ENCODE results near the gene TMEM9.

TMEM9 gene

DNA sequence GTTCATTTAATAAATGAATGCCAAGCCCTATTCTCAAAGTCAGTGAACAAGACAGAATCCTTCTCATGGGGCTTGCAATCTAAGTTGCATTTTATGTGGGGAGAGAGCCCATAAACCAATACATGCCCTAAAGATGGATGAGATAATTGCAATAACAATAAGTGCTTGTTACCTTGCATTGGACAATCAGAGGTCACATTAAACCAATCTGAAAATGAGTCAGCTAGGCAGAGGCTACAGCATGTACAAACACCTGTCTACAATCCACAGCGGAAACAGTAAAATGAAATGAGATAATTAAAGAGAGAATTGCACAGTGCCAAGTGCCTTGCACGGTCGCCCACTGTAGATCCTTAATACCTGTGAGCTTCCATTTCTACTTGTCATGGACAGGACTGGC, 28.9 kb upstream of the TMEM9 start:
- TF ChIP-seq CTCF (IDR thresholded peaks at IDR 0.05; ENCODE audit: borderline replicate concordance, insufficient read depth, low read depth, low read length) = no peak
- H3K4me3 ChIP-seq (ENCODE audit: low read depth, low read length) = no peak overlapping the region

DNA sequence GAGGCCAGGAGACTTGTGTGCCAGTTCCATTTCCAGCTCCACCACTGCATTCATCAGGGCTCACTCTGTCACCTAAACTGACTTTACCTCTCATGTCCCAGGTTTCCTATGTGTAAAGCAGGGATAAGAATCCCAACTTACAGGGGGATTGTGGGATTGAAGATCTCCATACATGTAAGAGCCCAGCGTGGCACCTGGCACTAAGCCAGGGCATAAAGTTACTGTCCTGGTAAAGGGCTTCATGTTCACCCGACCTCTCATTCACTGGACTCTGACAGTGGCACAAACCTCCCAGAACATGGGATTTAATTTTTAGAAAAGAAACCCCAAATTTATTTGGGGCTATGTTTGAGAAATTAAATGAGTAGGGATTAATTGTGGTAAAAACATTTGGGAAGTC, 27.5 kb upstream of the TMEM9 start:
- no peak for TF ChIP-seq CTCF (IDR thresholded peaks at IDR 0.05; ENCODE audit: borderline replicate concordance, insufficient read depth, low read depth, low read length)
- H3K4me3 ChIP-seq (ENCODE audit: low read depth, low read length) = no peak overlapping the region

DNA sequence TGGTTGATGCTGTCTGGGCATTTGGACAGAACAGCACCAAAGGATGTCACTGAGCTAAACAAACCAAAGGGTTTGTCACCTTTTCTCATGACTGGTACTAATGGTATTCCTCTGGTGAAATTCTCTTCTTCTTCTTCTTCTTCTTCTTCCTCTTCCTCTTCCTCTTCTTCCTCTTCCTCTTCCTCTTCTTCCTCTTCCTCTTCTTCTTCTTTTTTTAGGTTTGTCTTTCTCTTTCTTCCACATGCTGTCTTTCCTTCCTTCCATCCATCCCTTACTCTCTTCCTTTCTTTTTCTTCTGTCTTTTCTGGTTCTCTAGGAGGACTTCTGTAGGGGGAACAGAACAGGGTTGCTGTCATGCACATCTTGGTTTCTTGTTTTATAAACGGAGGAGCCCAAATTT, 27.0 kb upstream of the TMEM9 start:
- no peak for TF ChIP-seq CTCF (IDR thresholded peaks at IDR 0.05; ENCODE audit: borderline replicate concordance, insufficient read depth, low read depth, low read length)
- no peak overlapping the region for H3K4me3 ChIP-seq (ENCODE audit: low read depth, low read length)

DNA sequence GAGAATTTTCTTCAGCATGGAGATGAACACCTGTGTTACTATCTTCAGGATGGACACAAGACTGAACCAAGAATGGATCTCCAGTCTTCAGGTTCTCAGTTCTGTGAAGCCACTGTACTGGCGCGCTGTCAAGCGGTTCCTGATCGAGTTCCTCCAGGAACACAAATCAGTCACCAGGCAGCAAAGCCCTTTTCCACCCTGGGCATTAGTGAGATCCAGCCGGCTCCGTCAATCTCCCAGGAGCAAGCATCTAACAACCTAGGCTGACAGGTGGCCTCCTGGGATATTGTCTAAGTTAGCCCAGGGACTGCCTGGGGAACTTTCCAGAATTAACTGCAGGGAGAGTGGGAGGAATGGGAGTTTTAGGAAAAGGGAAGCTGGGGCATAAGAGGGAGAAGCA, 26.6 kb upstream of the TMEM9 start:
- no peak for TF ChIP-seq CTCF (IDR thresholded peaks at IDR 0.05; ENCODE audit: borderline replicate concordance, insufficient read depth, low read depth, low read length)
- no peak overlapping the region for H3K4me3 ChIP-seq (ENCODE audit: low read depth, low read length)

GRCh38 chr1:201180141-201180540, 25.9 kb upstream of the TMEM9 start:
- TF ChIP-seq CTCF (IDR thresholded peaks at IDR 0.05; ENCODE audit: borderline replicate concordance, insufficient read depth, low read depth, low read length) = no peak
- H3K4me3 ChIP-seq (ENCODE audit: low read depth, low read length) = no peak overlapping the region

DNA sequence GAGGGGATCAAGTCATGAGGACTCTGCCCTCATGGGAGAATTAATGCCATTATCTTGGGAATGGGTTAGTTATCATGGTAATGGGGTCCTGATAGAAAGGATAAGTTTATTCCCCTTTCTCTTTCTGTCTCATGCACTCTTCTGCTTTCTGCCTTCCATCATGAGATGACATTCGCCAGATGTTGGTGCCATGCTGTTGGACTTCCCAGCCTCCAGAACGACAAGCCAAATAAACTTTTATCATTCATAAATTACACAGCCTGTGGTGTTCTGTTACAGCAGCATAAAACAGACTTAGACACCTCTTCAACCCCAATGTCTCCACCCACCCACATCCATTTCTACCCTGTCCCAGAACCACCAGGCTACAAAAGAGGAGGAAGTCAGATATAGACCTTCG, 24.4 kb upstream of the TMEM9 start:
- TF ChIP-seq CTCF (IDR thresholded peaks at IDR 0.05; ENCODE audit: borderline replicate concordance, insufficient read depth, low read depth, low read length) = no peak

DNA sequence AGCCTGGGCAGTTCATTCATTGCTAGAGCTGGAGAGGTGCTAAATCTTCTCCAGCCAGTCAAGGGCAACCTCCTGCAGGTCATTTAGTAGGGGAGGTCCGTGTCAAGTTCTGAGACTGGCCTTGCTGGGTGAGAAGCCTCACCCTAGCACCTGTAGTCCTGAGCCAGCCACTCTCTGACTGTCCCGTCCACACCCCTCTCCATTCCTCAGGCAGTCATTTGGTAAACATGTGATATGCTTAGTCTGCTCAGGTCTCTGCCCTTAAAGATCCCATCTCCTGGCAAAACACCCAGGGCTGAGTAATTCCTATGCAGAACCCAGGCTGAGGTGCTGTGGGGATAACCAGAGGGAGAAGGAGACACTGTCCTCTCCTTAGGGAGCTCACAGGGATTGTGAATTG, 22.7 kb upstream of the TMEM9 start:
- H3K4me3 ChIP-seq (ENCODE audit: low read depth, low read length) = no peak overlapping the region
- TF ChIP-seq CTCF (IDR thresholded peaks at IDR 0.05; ENCODE audit: borderline replicate concordance, insufficient read depth, low read depth, low read length) = no peak

More for the DNA sequence above, 24.4 kb upstream of the TMEM9 start:
- H3K4me3 ChIP-seq (ENCODE audit: low read depth, low read length) = no peak overlapping the region
